ENCODE results near the gene RMDN3. TPM values are rescaled to one million over a fixed set of nuclear protein-coding genes. Genes with fewer than 3 reads are reported as not detected.

Gene RMDN3
- total and polyA plus RNA-seq, 2 of the 13 experiments (the other 11 are each of a cell fraction or from before 2014, with no cell fraction given), result 16.8 to 19.5 TPM

- TF ChIP-seq ARID3A (IDR thresholded peaks at IDR 0.05; ENCODE audit: low read depth, low read length), result no peak
- no peak; the same call in none of the 2 replicates for TF ChIP-seq MIXL1 (CRISPR knock-in tag; IDR thresholded peaks at IDR 0.05)
- TF ChIP-seq SRF (IDR thresholded peaks at IDR 0.05; ENCODE audit: low read depth, low read length), result no peak
- peak; percentile 86 for TF ChIP-seq CREB1 (IDR thresholded peaks at IDR 0.05)
- TF ChIP-seq CREB1 (CRISPR knock-in tag; IDR thresholded peaks at IDR 0.05), result peak; percentile 91
- TF ChIP-seq SIN3A (IDR thresholded peaks at IDR 0.05; ENCODE audit: borderline replicate concordance, low read depth, low read length), result peak; percentile 97
- no peak for TF ChIP-seq RBAK (CRISPR knock-in tag; IDR thresholded peaks at IDR 0.05)
- TF ChIP-seq POLR2AphosphoS5 (IDR thresholded peaks at IDR 0.05; ENCODE audit: low read depth, low read length), result peak; percentile 95
- TF ChIP-seq ZNF569 (CRISPR knock-in tag; IDR thresholded peaks at IDR 0.05; ENCODE audit: borderline replicate concordance), result no peak
- no peak for TF ChIP-seq U2AF1 (optimal IDR thresholded peaks at IDR 0.05; ENCODE audit: low read depth, low read length)
- 0 out of 2 replicates have a peak, but pooled peaks have one; percentile 47 for TF ChIP-seq ZSCAN5A (CRISPR knock-in tag; IDR thresholded peaks at IDR 0.05; ENCODE audit: borderline replicate concordance)
- peak; percentile 61; the same call in 1 of the 2 replicates for TF ChIP-seq SPEN (CRISPR knock-in tag; IDR thresholded peaks at IDR 0.05; ENCODE audit: low read depth)
- TF ChIP-seq ZNF589 (CRISPR knock-in tag; conservative IDR thresholded peaks at IDR 0.05), result no peak
- no peak for TF ChIP-seq ZNF670 (CRISPR knock-in tag; IDR thresholded peaks at IDR 0.05; ENCODE audit: borderline replicate concordance)
- TF ChIP-seq RNF2 (conservative IDR thresholded peaks at IDR 0.05; ENCODE audit: low read depth), result no peak
- TF ChIP-seq ATF5 (CRISPR knock-in tag; IDR thresholded peaks at IDR 0.05; ENCODE audit: low read depth), result no peak
- peak; percentile 76 for TF ChIP-seq MED1 (CRISPR knock-in tag; IDR thresholded peaks at IDR 0.05)
- no peak for TF ChIP-seq ZBTB44 (CRISPR knock-in tag; IDR thresholded peaks at IDR 0.05)
- peak; percentile 44; the same call in 1 of the 2 replicates for TF ChIP-seq RARA (CRISPR knock-in tag; IDR thresholded peaks at IDR 0.05)
- TF ChIP-seq AKNA (CRISPR knock-in tag; IDR thresholded peaks at IDR 0.05; ENCODE audit: borderline replicate concordance), result peak; percentile 42; the same call in 1 of the 2 replicates
Measured at GRCh38 chr15:40694688-40695468, 60.2 kb downstream of the RMDN3 start, which contains the start of gene RAD51 (continued).

All from HepG2 (cell line).